SK-N-DZ (cell line): ENCODE results near the gene TMEM52B. TPM values are rescaled to one million over a fixed set of nuclear protein-coding genes. Genes with fewer than 3 reads are reported as not detected.

ENCODE experiments used
- DNase-seq: peaks from one replicate; pipeline ENCODE4 v3.0.0-alpha.2; 2015; ENCODE audit warnings: low spot score
- polyA plus RNA-seq, 2 experiments: library from polyadenylated mRNA; depleted of rRNA; stranded (reverse); fragments of >200 nt; gene quantifications; 2 replicates each; pipeline ENCODE4 v1.2.3, GENCODE V29; 2014

The TMEM52B gene
- not detected in 2 replicates for polyA plus RNA-seq (2014; cell fraction: cytosol; rRNA removed)
- polyA plus RNA-seq (2014; cell fraction: nucleus; rRNA removed): not detected in 2 replicates

DNA sequence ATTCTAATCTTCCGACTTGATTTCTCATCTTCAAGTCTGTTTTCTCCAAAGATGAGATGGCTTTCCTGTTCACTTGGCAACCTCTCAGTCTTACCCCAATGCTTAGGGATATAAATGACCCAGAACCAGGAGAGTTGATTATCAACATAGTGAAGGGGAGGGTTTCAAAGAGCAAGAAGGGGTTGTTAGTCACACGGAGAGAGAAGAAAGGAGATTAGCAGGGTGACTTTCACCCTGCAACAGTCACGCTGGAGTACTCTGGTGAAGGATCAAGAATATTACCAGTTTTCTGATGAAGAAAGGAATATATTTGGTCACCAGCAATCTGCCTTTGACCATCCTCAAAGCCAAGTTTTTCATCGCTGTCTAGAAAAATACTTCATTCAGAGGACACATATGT is at the start of gene TMEM52B:
TSS of gene TMEM52B (plus strand) at position 212 of the 400 bp plus-strand sequence. CDS start 543 bp downstream, outside the sequence.
- no peak for DNase-seq

DNA sequence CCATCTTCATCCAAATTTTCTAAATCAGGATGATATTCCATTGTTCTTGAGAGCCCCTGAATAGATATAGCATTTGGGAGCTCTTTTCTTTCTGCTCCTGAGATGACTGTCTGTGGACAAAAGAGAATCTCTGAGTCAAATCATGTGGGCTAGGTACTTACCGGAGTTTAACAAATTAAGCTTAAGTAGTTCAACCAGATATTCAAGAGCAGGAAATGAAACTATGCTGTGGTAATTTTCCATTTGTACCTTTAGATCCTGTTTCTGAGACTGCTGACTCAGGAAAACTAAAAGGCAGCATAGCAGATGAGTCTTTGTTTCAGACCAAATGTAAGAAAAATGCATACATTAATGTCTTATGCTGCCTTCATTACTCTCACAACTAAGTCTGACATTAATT is 48.8 kb upstream of the TMEM52B start, which contains the start of gene CLEC7A:
TSS of gene CLEC7A (minus strand) at position 158 of the 400 bp plus-strand sequence. CDS start at position 41, 117 bp downstream.
- no peak for DNase-seq

DNA sequence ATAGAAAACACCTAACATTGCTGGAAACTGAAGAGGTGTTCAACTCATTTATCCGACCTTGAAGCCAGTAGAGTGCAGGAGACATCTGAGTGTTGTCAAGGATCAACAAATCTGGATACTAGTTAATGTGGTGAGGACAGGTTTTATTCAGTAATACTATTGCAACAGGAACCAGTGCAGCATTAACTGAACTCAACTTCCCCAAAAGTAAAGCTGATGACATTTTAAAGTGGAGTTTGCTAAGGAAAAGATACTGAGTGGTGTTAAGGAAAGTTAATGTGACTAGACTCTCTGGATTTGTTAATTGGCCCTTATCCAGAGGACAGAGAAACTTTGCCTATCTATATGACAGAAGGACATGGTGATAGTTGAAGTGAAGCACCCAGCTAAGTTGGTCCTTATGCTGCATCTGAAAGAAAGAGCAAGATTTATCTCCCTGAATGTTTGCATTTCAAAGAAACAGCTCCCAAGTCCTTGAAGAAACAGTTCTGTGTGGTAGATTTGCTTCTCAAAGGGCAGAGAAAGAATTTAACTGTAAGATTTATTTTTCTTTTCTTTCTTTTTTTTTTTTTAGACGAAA is 47.6 kb upstream of the TMEM52B start:
- no peak for DNase-seq

DNA sequence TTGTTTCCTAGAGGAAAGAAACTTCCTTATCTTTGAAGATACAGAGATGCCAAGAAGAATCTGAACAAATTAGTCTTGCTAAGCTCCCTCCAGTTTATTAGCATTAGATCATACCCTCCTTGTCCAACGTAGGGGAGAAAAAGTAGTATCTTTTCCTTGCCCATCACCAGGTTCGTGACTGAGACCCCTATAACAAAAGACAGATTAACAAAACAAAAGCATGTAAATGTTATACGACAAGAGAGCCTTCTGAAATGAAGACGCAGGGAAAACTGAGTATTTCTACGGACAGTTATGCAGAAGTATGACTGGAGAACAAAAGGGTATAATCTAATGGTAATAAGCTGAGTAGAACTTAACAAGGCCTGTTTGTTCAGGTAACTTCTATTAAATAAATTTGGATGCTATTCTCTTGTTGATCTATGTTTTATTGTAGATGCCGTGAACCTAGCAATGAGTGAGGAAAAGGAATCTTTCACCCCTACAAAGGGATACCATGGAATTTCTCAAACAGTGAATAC is 45.9 kb upstream of the TMEM52B start:
- DNase-seq: no peak

DNA sequence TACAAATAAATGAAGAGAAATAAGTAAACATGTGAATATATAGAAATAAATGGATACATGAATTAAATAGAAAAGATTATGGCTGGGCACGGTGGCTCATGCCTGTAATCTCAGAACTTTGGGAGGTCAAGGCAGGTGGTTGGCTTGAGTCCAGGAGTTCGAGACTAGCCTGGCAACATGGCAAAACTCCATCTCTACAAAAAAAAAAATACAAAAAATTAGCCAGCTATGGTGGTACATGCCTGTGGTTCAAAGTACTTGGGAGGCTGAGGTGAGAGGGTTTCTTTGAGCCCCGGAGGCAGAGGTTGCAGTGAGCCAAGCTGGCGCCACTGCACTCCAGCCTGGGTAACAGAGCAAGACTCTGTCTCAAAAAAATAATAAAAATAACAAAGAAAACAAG is 43.7 kb upstream of the TMEM52B start:
- no peak for DNase-seq

DNA sequence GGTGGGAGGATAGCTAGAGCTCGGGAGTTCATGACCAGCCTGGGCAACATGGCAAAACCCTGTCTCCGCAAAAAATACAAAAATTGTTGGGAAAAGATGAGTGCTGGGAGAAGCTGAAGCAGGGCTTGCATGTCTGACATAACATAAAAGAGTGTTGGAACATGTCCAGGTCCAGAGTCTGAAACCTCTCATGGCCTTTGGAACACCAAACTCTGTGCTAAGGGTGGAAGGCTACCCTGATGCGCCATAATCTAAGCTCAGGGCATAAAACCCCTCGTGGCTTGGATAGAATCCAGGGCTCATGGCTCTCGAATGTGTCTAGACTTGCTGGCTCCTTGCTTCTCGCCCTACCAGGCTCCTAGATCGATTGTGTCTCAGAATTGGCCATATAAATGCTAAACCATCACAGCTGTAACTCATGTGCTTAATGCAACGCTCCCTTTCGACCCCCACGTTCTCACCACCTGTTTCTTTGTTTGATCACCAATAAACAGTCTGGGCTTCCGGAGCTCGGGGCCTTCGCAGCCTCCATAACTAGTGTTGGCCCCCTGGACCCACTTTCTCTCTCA is 42.1 kb upstream of the TMEM52B start:
- DNase-seq: no peak

DNA sequence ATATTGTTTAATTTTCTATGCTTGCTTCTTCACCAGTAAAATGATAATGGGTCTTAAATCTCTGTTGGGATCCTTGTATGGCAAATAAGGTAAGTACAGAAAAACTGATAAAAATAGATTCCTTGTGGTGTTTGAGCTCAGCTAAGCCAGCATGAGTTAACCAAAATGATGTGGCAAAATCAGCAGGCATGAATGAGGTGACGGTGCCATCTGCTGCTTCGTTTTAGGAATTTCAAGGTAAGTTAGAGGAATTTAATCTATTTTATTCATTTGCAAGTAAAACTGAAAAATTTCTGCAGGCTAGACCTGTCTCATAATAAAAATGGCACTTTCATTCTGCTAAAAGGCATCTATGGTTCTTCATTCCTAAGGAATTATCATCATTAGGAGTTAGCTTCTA is 38.8 kb upstream of the TMEM52B start:
- DNase-seq: peak; percentile 31

DNA sequence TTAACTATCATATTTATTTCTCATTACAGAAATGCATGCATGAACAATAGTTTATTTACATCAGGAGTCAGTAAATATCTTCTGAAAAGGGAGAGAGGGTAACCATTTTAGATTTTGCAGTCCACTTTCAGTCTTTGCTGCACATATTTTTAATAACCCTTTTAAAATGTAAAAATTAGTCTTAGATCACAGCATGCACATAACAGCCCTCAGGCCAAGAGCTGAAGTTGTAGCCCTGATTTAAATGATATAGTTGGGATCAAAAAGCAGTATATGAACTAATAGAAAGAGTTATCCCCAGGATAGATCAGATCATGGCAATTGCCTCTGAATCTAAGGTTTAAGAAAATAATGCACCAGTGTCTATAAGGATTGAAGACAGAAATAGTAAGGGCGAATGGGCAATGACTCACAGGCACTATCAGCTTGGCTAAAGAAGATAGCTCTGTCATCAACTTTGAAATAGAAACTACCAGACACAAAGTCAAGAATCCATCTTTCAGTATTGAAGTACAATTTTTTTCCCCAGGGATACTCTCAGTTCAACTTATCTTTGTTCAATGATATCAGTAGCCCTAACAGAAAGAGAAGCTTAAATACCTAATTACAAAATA is 35.7 kb upstream of the TMEM52B start:
- DNase-seq: no peak

DNA sequence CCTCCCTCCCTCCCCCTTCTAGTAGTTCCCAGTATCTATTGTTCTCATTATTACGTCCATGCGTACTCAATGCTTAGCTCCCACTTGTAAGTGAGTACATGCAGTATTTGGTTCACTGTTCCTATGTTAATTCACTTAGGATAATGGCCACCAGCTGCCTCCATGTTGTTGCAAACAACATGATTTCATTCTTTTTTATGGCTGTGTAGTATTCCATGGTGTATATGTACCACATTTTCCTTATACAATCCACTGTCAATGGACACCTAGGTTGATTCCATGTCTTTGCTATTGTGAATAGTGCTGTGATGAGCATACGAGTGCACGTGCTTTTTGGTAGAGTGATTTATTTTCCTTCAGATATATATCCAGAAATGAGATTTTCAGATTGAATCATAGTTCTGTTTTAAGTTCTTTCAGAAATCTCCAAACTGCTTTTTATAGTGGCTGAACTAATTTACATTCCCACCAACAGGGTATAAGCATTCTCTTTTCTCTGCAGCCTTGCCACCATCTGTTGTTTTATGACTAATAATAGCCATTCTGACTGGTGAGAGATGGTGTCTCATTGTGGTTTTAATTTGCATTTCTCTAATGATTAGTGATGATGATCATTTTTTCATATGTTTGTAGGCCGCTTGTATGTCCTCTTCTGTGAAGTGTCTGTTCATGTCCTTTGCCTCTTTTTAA is 31.0 kb upstream of the TMEM52B start:
- DNase-seq: no peak

DNA sequence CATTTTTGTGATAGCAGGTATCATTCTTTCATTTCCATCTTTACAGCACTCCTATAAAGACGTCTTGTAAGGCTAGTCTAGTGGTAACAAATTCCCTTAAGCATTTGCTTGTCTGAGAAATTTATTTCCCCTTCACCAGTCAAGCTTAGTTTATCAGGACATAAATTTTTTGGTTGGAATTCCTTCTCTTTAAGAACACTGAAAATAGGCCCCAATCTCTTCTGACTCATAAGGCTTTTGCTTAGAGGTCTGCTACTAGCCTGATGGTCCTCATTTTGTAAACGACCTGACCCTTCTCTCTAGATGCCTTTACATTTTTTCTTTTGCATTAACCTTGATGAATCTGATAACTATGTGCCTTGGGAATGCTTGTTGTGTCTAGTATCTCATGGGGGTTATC is 27.2 kb upstream of the TMEM52B start:
- no peak for DNase-seq

DNA sequence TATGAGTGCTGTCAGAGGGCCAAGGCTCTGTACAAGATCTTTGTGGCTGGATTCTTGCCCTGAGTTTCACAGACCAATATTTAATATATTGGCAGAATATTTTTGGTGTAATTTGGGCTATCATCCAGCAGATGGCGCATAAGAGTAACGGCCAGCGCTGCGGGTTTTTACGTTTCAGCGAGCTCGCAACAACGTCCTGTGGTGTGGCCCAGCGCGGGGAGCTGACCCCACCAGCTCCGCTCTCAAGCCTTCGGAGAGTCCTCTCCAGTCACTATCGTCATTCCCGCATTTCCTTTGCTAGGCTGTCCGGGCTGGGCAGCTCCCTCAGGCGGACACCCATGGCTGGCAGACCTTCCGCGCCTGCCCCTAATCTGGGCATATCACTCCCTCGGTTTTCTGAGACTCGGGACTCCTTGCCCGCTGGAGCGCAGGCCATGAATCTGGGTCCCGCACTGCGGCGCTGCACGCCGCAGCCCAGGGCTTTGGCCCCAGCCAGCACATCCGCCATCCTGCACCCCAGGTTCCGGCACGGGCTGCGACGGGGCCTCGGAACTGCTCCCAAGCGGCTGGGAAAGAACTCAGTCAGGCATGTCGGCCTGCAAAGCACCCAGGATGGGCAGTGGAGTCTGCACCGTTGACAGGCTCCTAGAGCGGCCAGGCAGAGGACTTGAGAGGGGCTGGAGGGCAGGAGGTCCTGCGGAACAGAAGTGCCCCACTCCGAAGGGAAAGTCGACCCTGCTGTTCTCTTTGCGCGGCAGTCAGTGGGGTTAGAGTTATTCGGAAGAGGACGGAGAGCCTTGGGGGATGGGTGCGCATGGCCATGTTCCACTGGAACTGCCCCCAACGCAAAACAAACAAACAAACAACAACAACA is 25.3 kb upstream of the TMEM52B start:
- peak; percentile 72 for DNase-seq

DNA sequence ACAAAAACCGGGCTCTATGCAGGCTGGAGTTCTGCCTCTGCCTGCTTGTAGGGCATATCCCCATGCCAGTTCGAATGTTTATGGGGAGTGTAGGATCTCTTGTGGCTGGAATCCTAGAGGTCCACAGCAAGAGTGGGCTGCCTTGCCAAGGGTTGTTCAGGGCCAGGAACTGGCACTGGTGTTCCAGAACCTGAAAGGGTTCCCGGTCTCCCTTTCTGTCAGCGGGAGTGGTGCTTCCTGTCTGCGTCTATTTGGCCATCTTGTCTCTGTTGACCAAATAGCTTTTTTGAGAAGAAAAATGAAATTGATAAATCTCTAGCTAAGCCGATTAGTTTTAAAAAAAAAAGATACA is 24.7 kb upstream of the TMEM52B start:
- peak; percentile 5 for DNase-seq

DNA sequence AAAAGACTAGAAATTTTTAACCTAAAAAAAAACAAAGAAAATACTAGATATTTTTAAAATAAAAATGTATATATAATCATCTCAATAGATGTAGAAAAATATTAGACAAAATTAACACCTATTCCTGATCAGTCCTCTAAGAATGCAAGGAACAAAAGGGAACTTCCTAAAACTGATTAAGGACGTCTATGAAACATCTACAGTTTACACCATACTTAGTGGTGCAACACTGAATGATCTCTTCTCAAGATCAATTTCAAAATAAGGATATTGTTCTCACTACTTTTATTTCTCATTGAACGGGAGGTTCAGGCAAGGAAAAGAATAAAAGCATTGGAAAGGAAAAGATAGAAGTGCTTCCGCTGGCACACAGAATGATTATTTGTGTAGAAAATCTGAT is 22.9 kb upstream of the TMEM52B start:
- no peak for DNase-seq

DNA sequence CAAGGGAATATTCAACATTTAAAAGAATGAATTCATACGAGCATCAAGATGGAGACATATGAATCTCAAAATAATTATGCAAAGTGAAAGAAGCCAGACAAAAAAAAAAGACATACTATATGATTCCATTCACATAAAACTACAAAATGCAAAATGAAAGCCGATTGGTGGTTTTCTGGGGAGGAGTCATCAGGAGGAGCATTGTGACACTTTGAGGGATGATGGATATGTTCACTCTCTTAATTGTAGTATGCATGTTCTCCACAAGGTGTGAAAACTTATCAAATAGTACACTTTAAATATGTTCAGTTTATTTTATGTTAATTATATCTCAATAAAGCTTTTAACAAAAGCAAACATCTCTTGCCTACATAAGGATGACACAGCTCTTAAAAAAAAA is 20.4 kb upstream of the TMEM52B start:
- no peak for DNase-seq

DNA sequence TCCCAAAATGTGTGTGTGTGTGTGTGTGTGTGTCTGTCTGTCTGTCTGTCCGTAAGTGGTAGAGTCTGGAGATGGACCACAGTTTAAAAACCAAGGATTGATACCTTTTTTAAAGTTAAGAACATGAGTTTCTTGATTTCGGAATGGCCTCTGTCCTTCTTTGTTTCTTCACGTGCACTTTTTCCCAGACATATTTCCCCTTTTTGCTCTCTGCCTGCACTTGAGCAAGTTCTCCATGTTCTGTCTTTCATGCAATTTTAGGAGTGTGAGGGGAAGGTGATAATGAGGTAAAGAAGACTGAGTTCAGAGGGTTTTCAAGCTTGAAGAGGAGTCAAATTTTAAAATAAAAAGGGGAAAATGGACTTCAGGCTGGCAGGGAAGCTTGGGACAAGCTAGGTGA is 19.6 kb upstream of the TMEM52B start:
- no peak for DNase-seq

DNA sequence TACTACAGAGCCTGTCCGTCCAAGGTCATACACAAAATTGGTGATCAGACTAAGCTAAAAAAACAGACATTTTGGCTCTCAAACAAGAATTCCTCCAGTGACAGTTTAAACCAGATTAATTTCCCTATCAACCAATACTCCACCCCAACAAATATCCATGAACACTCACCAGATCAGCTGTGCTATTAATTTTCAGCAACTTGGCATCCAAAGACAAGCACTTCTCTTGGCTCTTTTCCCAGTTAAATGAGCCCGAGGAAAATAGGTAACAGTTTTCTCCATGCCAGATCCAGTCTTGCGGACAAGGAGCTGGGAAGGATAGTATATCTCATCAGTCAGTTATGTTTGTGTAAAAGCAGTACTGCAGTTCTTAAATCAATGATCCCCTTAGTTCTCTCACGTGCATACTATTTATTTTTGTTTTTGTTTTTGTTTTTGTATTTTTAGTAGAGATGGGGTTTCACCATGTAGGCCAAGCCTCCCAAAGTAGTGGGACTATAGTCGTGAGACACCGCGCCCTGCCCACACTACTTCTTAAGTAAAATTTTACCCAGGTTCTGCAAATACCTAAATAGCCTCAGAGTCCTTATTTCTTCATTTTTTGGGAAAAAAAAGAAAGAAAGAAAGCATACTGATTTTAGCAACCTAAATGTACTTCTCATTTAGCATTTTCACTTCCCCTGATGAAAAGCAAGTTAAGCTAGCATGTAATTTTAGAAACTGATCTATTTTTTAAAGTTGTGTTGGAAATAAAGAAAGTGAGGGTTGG is 18.0 kb upstream of the TMEM52B start:
- no peak for DNase-seq

DNA sequence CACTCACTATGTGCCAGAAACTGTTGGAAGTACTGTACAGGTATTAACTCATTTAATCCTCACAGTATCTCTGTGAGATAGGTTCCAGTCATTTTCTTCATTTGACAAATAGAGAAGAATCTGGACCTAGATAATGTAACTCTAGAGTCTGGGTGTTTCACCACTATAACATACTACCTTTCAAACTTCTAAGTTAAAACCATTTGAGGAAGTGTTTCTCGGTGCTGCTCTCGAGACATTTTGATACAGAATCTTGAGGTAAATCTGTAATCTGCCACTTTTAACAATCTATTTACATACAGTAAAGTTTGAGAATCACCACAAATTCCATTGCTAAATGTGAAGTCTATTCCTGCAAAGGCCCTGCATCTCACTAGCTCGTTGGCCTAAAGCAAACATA is 15.7 kb upstream of the TMEM52B start:
- no peak for DNase-seq

DNA sequence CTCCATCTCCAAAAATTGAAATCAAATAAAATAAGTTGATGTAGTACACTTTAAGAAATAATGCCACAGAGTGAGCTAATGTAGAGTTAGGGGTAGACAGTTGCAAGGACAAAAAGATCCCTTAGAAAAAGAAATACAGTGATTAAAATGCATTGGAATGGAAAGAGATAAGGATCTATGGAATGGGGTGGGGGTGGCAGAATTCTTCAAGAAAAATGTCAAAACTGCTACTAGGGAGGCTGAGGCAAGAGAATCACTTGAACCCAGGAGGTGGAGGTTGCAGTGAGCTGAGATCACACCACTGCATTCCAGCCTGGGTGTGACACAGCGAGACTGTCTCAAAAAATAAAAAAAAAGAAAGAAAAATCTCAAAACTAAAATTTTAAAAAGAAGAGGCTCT is 13.4 kb upstream of the TMEM52B start:
- no peak for DNase-seq

DNA sequence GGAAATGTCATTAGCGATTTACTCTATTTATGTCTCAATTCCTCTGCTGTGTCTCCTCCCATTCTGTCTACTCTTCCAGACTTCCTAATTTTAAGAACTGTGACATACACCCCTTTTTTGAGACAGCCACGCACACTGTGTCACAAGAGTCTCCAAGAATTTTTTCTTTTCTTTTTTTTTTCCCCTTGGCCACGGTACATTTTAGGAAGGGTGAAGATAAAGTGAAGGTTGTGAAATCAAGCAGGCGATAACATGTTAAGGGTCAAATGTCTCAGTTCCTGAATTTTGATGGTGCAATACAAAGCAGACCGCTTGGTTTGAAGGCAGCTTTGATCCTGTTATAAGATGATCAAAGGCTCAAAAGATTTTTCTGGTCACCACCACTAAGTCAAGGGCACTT is 11.2 kb upstream of the TMEM52B start:
- no peak for DNase-seq

DNA sequence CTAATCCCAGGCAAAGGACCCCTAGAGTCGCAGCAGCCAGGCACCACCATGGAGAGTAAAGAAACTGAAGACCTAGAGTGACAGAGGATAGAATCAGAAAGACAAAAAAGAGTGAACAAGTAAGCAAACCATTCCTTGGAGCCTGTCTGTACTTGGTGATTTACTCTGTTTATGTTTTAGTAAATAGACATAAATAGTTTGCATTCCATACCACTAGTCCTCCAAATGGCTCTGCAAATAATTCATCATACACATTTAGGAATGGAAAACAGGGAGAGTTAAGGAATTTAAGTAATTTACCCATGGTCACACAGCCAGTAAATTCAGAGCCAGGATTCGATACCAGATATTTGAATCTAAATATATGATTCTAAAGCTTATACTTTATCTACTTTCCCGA is 9.7 kb upstream of the TMEM52B start:
- no peak for DNase-seq

DNA sequence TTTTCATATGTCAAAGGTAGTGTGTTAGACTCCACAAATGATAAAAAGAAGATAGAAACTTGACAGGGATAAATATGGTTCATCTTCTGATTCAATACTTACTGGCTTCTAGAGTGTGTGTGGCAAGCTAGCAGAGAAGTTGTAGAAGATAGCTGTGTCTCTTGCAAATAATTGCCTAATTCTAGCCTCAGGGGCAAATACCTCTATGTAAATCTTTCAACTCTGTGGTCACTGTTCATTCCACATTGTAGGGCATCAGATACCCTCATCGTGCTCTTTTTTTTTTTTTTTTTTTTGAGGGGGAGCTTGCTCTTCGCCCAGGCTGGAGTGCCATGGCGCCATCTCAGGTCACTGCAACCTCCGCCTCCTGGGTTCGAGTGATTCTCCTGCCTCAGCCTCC is 8.6 kb upstream of the TMEM52B start:
- DNase-seq: no peak
